ENCODE data around the gene EXOSC2.
"Not testable (repeated sequence)": the region's sequence is repeated elsewhere in the genome, so short reads cannot be mapped to it uniquely, and the experiment has no call there.

Gene EXOSC2

GRCh38 chr9:130677252-130677651, 16.3 kb upstream of the EXOSC2 start:
- no peak for TF ChIP-seq CTCF (IDR thresholded peaks at IDR 0.05; ENCODE audit: insufficient read depth, low read depth, low read length, missing control alignments)
- no peak for DNase-seq (ENCODE audit: low read depth)
- no peak overlapping the region for H3K4me3 ChIP-seq (ENCODE audit: low read length)

- peak overlapping the region; percentile 52 for H3K4me3 ChIP-seq (ENCODE audit: low read length)
- TF ChIP-seq CTCF (IDR thresholded peaks at IDR 0.05; ENCODE audit: insufficient read depth, low read depth, low read length, missing control alignments): no peak
- peak; percentile 90 for DNase-seq (ENCODE audit: low read depth)
Observed at GRCh38 chr9:130680836-130681768, 12.5 kb upstream of the EXOSC2 start.

- TF ChIP-seq CTCF (IDR thresholded peaks at IDR 0.05; ENCODE audit: insufficient read depth, low read depth, low read length, missing control alignments): no peak
- peak overlapping the region; percentile 52 for H3K4me3 ChIP-seq (ENCODE audit: low read length)
- no peak for DNase-seq (ENCODE audit: low read depth)
Observed at GRCh38 chr9:130681769-130682420, 11.7 kb upstream of the EXOSC2 start.

GRCh38 chr9:130682421-130683121, 11.0 kb upstream of the EXOSC2 start:
- TF ChIP-seq CTCF (IDR thresholded peaks at IDR 0.05; ENCODE audit: insufficient read depth, low read depth, low read length, missing control alignments): peak; percentile 78
- peak; percentile 82 for DNase-seq (ENCODE audit: low read depth)
- H3K4me3 ChIP-seq (ENCODE audit: low read length): peak overlapping the region; percentile 52

GRCh38 chr9:130685104-130685503, 8.5 kb upstream of the EXOSC2 start:
- no peak for DNase-seq (ENCODE audit: low read depth)
- no peak for TF ChIP-seq CTCF (IDR thresholded peaks at IDR 0.05; ENCODE audit: insufficient read depth, low read depth, low read length, missing control alignments)
- H3K4me3 ChIP-seq (ENCODE audit: low read length): no peak overlapping the region

GRCh38 chr9:130685945-130686344, 7.6 kb upstream of the EXOSC2 start:
- H3K4me3 ChIP-seq (ENCODE audit: low read length); DNase-seq (ENCODE audit: low read depth): not testable (repeated sequence)

GRCh38 chr9:130687615-130688014, 6.0 kb upstream of the EXOSC2 start:
- no peak overlapping the region for H3K4me3 ChIP-seq (ENCODE audit: low read length)
- no peak for DNase-seq (ENCODE audit: low read depth)
- TF ChIP-seq CTCF (IDR thresholded peaks at IDR 0.05; ENCODE audit: insufficient read depth, low read depth, low read length, missing control alignments): no peak
